ENCODE data around the gene HNRNPA1.

HNRNPA1 gene

DNA sequence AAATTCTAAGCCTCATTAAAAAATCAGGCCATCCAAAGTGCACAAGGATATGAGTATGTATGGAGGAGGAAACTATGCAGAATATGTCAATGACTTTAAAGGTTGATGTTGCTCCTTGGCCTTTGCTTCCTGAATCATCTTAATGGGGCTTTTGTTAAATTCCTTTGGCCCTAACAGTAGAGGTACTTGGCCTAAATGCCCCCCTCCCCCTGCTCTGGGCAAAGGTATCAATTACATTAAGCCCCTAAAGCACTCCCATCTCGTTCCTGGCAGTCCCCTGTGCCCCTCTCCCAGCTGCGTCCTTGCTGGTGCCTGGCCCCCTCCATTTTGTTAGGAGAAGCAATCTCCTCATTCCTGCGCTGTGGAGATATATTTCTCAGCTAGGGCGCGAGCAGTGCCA, 49.2 kb downstream of the HNRNPA1 start:
- TF ChIP-seq ZC3H10 (CRISPR knock-in tag; IDR thresholded peaks at IDR 0.05) (no peak), OSR1 (CRISPR knock-in tag; IDR thresholded peaks at IDR 0.05) (no peak), ZNF8 (CRISPR knock-in tag; IDR thresholded peaks at IDR 0.05) (no peak), CSDC2 (CRISPR knock-in tag; IDR thresholded peaks at IDR 0.05) (no peak)
- TF ChIP-seq, protein P1, sequence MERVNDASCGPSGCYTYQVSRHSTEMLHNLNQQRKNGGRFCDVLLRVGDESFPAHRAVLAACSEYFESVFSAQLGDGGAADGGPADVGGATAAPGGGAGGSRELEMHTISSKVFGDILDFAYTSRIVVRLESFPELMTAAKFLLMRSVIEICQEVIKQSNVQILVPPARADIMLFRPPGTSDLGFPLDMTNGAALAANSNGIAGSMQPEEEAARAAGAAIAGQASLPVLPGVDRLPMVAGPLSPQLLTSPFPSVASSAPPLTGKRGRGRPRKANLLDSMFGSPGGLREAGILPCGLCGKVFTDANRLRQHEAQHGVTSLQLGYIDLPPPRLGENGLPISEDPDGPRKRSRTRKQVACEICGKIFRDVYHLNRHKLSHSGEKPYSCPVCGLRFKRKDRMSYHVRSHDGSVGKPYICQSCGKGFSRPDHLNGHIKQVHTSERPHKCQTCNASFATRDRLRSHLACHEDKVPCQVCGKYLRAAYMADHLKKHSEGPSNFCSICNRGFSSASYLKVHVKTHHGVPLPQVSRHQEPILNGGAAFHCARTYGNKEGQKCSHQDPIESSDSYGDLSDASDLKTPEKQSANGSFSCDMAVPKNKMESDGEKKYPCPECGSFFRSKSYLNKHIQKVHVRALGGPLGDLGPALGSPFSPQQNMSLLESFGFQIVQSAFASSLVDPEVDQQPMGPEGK (CRISPR knock-in tag; IDR thresholded peaks at IDR 0.05; ENCODE audit: borderline replicate concordance): no peak
- no peak for ATAC-seq

DNA sequence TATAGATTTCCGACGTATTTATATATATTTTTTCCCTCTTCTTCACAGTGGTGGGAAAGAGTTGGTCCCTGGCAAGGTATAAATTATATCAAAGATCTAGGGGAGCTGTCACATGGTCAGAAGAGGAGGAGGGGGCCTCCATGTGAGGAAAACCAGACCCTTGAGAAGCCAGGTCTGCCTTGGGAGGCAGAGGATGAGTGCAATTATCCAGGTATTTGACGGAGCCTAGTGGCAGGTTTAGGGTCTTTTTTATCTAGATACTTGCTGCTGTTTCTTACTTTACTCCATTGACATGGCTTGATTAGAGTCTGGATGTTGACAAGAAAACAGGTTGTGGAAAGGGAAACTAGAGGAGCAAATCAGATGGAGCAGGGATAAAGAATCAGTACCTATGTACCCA, 49.9 kb downstream of the HNRNPA1 start:
- no peak for TF ChIP-seq ZNF565 (CRISPR knock-in tag; conservative IDR thresholded peaks at IDR 0.05; ENCODE audit: low read depth)
- TF ChIP-seq, protein P1 (CRISPR knock-in tag; IDR thresholded peaks at IDR 0.05; ENCODE audit: borderline replicate concordance): no peak
- TF ChIP-seq, protein P2, sequence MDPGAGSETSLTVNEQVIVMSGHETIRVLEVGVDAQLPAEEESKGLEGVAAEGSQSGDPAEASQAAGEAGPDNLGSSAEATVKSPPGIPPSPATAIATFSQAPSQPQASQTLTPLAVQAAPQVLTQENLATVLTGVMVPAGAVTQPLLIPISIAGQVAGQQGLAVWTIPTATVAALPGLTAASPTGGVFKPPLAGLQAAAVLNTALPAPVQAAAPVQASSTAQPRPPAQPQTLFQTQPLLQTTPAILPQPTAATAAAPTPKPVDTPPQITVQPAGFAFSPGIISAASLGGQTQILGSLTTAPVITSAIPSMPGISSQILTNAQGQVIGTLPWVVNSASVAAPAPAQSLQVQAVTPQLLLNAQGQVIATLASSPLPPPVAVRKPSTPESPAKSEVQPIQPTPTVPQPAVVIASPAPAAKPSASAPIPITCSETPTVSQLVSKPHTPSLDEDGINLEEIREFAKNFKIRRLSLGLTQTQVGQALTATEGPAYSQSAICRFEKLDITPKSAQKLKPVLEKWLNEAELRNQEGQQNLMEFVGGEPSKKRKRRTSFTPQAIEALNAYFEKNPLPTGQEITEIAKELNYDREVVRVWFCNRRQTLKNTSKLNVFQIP (CRISPR knock-in tag; IDR thresholded peaks at IDR 0.05; ENCODE audit: borderline replicate concordance, low read depth): no peak
- no peak for TF ChIP-seq BACH2 (CRISPR knock-in tag; IDR thresholded peaks at IDR 0.05; ENCODE audit: borderline replicate concordance)
- TF ChIP-seq, protein P3, sequence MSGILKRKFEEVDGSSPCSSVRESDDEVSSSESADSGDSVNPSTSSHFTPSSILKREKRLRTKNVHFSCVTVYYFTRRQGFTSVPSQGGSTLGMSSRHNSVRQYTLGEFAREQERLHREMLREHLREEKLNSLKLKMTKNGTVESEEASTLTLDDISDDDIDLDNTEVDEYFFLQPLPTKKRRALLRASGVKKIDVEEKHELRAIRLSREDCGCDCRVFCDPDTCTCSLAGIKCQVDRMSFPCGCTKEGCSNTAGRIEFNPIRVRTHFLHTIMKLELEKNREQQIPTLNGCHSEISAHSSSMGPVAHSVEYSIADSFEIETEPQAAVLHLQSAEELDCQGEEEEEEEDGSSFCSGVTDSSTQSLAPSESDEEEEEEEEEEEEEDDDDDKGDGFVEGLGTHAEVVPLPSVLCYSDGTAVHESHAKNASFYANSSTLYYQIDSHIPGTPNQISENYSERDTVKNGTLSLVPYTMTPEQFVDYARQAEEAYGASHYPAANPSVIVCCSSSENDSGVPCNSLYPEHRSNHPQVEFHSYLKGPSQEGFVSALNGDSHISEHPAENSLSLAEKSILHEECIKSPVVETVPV (CRISPR knock-in tag; IDR thresholded peaks at IDR 0.05): no peak

DNA sequence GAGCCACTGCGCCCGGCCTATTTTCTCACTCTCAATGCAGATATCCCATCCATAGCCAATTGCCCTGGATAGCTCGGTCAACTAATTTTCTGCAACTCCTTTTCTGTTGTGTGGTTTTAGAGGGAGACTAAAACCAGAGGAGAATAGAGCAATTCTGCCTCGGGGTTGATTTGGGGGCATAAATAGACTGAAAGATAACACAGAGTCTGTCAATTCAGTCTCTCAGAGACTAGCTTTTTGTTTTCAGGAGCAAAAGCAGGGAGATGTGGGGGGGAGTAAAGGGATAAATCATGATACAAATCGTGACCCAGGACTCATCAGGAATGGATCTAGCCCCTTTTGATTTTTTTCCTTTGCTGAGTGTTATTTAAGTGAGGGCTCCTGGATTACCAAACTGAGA, 50.9 kb downstream of the HNRNPA1 start:
- TF ChIP-seq ISL1 (CRISPR knock-in tag; IDR thresholded peaks at IDR 0.05) (no peak), ZNF565 (CRISPR knock-in tag; conservative IDR thresholded peaks at IDR 0.05; ENCODE audit: low read depth) (no peak), ZFP3 (CRISPR knock-in tag; IDR thresholded peaks at IDR 0.05) (no peak), ZNF70 (CRISPR knock-in tag; IDR thresholded peaks at IDR 0.05) (no peak), ESRRG (CRISPR knock-in tag; IDR thresholded peaks at IDR 0.05) (no peak), SNAI2 (CRISPR knock-in tag; IDR thresholded peaks at IDR 0.05) (no peak)
- TF ChIP-seq, protein P4, sequence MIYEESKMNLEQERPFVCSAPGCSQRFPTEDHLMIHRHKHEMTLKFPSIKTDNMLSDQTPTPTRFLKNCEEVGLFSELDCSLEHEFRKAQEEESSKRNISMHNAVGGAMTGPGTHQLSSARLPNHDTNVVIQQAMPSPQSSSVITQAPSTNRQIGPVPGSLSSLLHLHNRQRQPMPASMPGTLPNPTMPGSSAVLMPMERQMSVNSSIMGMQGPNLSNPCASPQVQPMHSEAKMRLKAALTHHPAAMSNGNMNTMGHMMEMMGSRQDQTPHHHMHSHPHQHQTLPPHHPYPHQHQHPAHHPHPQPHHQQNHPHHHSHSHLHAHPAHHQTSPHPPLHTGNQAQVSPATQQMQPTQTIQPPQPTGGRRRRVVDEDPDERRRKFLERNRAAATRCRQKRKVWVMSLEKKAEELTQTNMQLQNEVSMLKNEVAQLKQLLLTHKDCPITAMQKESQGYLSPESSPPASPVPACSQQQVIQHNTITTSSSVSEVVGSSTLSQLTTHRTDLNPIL (CRISPR knock-in tag; IDR thresholded peaks at IDR 0.05; ENCODE audit: low read depth): no peak
- TF ChIP-seq, protein P5, sequence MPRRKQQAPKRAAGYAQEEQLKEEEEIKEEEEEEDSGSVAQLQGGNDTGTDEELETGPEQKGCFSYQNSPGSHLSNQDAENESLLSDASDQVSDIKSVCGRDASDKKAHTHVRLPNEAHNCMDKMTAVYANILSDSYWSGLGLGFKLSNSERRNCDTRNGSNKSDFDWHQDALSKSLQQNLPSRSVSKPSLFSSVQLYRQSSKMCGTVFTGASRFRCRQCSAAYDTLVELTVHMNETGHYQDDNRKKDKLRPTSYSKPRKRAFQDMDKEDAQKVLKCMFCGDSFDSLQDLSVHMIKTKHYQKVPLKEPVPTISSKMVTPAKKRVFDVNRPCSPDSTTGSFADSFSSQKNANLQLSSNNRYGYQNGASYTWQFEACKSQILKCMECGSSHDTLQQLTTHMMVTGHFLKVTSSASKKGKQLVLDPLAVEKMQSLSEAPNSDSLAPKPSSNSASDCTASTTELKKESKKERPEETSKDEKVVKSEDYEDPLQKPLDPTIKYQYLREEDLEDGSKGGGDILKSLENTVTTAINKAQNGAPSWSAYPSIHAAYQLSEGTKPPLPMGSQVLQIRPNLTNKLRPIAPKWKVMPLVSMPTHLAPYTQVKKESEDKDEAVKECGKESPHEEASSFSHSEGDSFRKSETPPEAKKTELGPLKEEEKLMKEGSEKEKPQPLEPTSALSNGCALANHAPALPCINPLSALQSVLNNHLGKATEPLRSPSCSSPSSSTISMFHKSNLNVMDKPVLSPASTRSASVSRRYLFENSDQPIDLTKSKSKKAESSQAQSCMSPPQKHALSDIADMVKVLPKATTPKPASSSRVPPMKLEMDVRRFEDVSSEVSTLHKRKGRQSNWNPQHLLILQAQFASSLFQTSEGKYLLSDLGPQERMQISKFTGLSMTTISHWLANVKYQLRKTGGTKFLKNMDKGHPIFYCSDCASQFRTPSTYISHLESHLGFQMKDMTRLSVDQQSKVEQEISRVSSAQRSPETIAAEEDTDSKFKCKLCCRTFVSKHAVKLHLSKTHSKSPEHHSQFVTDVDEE (CRISPR knock-in tag; IDR thresholded peaks at IDR 0.05): no peak
- ATAC-seq: no peak

More for the DNA sequence above, 49.9 kb downstream of the HNRNPA1 start:
- no peak for ATAC-seq

DNA sequence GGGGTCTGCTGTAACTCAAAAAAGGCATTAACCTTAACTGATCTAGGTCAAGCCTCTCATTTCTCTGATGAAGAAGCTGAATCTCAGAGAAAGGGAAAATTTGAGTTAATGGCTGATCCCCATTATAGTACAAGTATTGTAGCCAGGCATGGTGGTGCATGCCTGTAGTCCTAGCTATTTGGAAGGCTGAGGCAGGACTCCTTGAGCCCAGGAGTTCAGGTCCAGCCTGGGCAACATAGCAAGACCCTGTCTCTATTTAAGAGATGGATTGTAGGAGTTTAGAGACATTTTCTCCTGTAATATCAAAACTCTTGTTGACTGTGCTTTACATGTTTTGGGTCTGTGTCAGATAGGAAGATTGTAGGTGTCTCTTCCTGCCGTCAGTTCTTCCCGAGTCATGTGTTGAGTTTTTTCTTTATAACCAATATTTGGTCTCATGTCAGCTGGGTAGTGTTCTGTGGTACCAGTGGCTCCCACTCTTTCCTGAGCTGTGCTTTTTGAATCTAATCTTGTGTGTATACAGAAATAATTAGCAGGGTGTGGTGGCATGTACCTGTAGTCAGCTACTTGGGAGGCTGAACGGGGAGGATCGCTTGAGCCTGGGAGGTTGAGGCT, 53.0 kb downstream of the HNRNPA1 start:
- no peak for ATAC-seq
- TF ChIP-seq, protein P1 (CRISPR knock-in tag; IDR thresholded peaks at IDR 0.05; ENCODE audit: borderline replicate concordance): no peak
- TF ChIP-seq, protein P5 (CRISPR knock-in tag; IDR thresholded peaks at IDR 0.05): no peak
- TF ChIP-seq, protein P2 (CRISPR knock-in tag; IDR thresholded peaks at IDR 0.05; ENCODE audit: borderline replicate concordance, low read depth): no peak
- TF ChIP-seq PPARA (CRISPR knock-in tag; IDR thresholded peaks at IDR 0.05; ENCODE audit: borderline replicate concordance): no peak

Data from SK-N-SH treated with all-trans-retinoic acid at 6 μM for 48 hours (cell line).